ENCODE data around the gene TGFA. TPM values are rescaled to one million over a fixed set of nuclear protein-coding genes. Genes with fewer than 3 reads are reported as not detected.

The TGFA gene
- total and polyA plus RNA-seq, 2 donors (not counting 1 experiment from before 2014, with no cell fraction given): 0.06 TPM; not detected in 1

- no peaks in the 10 kb centered on the region for H3K27me3 ChIP-seq (ENCODE audit: control insufficient read depth, insufficient read depth, low read length)
- H4K20me1 ChIP-seq (ENCODE audit: control insufficient read depth, extremely low read depth, insufficient read depth, low read length): no peaks in the 10 kb centered on the region
- H3K9me3 ChIP-seq (ENCODE audit: control insufficient read depth, insufficient read depth, low read depth, low read length): no peaks in the 10 kb centered on the region
- H3K4me2 ChIP-seq (ENCODE audit: extremely low read depth, insufficient read depth, low read length): no peak overlapping the region
- H3K27ac ChIP-seq (ENCODE audit: insufficient read depth, low read length): no peak overlapping the region
- H3K36me3 ChIP-seq (ENCODE audit: control insufficient read depth, insufficient read depth, low read length): no peaks in the 10 kb centered on the region
- TF ChIP-seq EZH2 (IDR thresholded peaks at IDR 0.05; ENCODE audit: low read length, missing control alignments) (no peak), CTCF (conservative IDR thresholded peaks at IDR 0.05 in 1 of 2, IDR thresholded peaks at IDR 0.05 in 1 of 2; ENCODE audit: low read depth in 1 of 2, low read length in 2 of 2) (no peak)
- H3K9ac ChIP-seq (ENCODE audit: insufficient read depth, low read length): no peak overlapping the region
- no peaks in the 10 kb centered on the region for H3K4me1 ChIP-seq (ENCODE audit: control insufficient read depth, extremely low read depth, insufficient read depth, low read length)
- H2AFZ ChIP-seq (ENCODE audit: low read length): no peak overlapping the region
- no peak overlapping the region for H3K4me3 ChIP-seq (replicated peaks in 1 of 4; ENCODE audit: control extremely low read depth in 1 of 4, insufficient read depth in 1 of 4, low read depth in 3 of 4, low read length in 4 of 4)
- no peak for DNase-seq (ENCODE audit: low read depth in 2 of 2)
- no peaks in the 10 kb centered on the region for H3K79me2 ChIP-seq (ENCODE audit: control insufficient read depth, insufficient read depth, low read length)
Observed at GRCh38 chr2:70510313-70510712, 43.3 kb downstream of the TGFA start.

GRCh38 chr2:70509565-70509964 is 44.1 kb downstream of the TGFA start:
- Histone ChIP-seq H3K4me3 (replicated peaks in 1 of 4; ENCODE audit: control extremely low read depth in 1 of 4, insufficient read depth in 1 of 4, low read depth in 3 of 4, low read length in 4 of 4) (no peak overlapping the region), H3K27ac (ENCODE audit: insufficient read depth, low read length) (no peak overlapping the region), H3K79me2 (ENCODE audit: control insufficient read depth, insufficient read depth, low read length) (no peaks in the 10 kb centered on the region), H3K36me3 (ENCODE audit: control insufficient read depth, insufficient read depth, low read length) (no peaks in the 10 kb centered on the region), H3K4me2 (ENCODE audit: extremely low read depth, insufficient read depth, low read length) (no peak overlapping the region), H2AFZ (ENCODE audit: low read length) (no peak overlapping the region), H3K9ac (ENCODE audit: insufficient read depth, low read length) (no peak overlapping the region), H3K9me3 (ENCODE audit: control insufficient read depth, insufficient read depth, low read depth, low read length) (no peaks in the 10 kb centered on the region), H3K27me3 (ENCODE audit: control insufficient read depth, insufficient read depth, low read length) (no peaks in the 10 kb centered on the region), H4K20me1 (ENCODE audit: control insufficient read depth, extremely low read depth, insufficient read depth, low read length) (no peaks in the 10 kb centered on the region), H3K4me1 (ENCODE audit: control insufficient read depth, extremely low read depth, insufficient read depth, low read length) (no peaks in the 10 kb centered on the region)
- no peak for DNase-seq (ENCODE audit: low read depth in 2 of 2)
- no peak for TF ChIP-seq CTCF (conservative IDR thresholded peaks at IDR 0.05 in 1 of 2, IDR thresholded peaks at IDR 0.05 in 1 of 2; ENCODE audit: low read depth in 1 of 2, low read length in 2 of 2)
- TF ChIP-seq EZH2 (IDR thresholded peaks at IDR 0.05; ENCODE audit: low read length, missing control alignments): no peak

- Histone ChIP-seq H3K4me2 (ENCODE audit: extremely low read depth, insufficient read depth, low read length) (no peak overlapping the region), H3K4me1 (ENCODE audit: control insufficient read depth, extremely low read depth, insufficient read depth, low read length) (no peaks in the 10 kb centered on the region), H3K4me3 (replicated peaks in 1 of 4; ENCODE audit: control extremely low read depth in 1 of 4, insufficient read depth in 1 of 4, low read depth in 3 of 4, low read length in 4 of 4) (no peak overlapping the region), H3K9ac (ENCODE audit: insufficient read depth, low read length) (no peak overlapping the region), H3K27ac (ENCODE audit: insufficient read depth, low read length) (no peak overlapping the region), H4K20me1 (ENCODE audit: control insufficient read depth, extremely low read depth, insufficient read depth, low read length) (no peaks in the 10 kb centered on the region), H2AFZ (ENCODE audit: low read length) (no peak overlapping the region), H3K79me2 (ENCODE audit: control insufficient read depth, insufficient read depth, low read length) (no peaks in the 10 kb centered on the region), H3K9me3 (ENCODE audit: control insufficient read depth, insufficient read depth, low read depth, low read length) (no peaks in the 10 kb centered on the region), H3K27me3 (ENCODE audit: control insufficient read depth, insufficient read depth, low read length) (no peaks in the 10 kb centered on the region), H3K36me3 (ENCODE audit: control insufficient read depth, insufficient read depth, low read length) (no peaks in the 10 kb centered on the region)
- TF ChIP-seq CTCF (conservative IDR thresholded peaks at IDR 0.05 in 1 of 2, IDR thresholded peaks at IDR 0.05 in 1 of 2; ENCODE audit: low read depth in 1 of 2, low read length in 2 of 2) (no peak), EZH2 (IDR thresholded peaks at IDR 0.05; ENCODE audit: low read length, missing control alignments) (no peak)
- DNase-seq (ENCODE audit: low read depth in 2 of 2): no peak
Observed at GRCh38 chr2:70508711-70509462, 44.7 kb downstream of the TGFA start.

Data from fibroblast of lung (primary cell).